ENCODE data around the gene LRRC57.

Gene LRRC57

GRCh38 chr15:42548249-42549031 lies at the start of gene LRRC57, which contains the start of gene HAUS2:
TSS of gene LRRC57 (minus strand) at chr15:42548793. CDS start at chr15:42548434, 359 bp downstream.
TSS of gene HAUS2 (plus strand) at chr15:42548838. CDS start at chr15:42548873, 35 bp downstream.
- H3K4me2 ChIP-seq (ENCODE audit: low read depth, low read length) = peak within 1 kb of the TSS; percentile 89
- TF ChIP-seq CTCF (IDR thresholded peaks at IDR 0.05; ENCODE audit: low read length) (no peak), EZH2 (optimal IDR thresholded peaks at IDR 0.05; ENCODE audit: low read depth, low read length) (no peak), EZH2phosphoT487 (IDR thresholded peaks at IDR 0.05; ENCODE audit: low read length) (no peak)
- H3K9ac ChIP-seq (ENCODE audit: low read length) = peak within 1 kb of the TSS; percentile 96
- H4K20me1 ChIP-seq (ENCODE audit: insufficient read depth, low read length) = peaks cover 5% of the 10 kb centered on the region; the same call in 1 of the 2 replicates
- 0 out of 2 replicates have a peak, but pooled peaks cover 4% of the 10 kb centered on the region for H3K36me3 ChIP-seq (replicated peaks; ENCODE audit: insufficient read depth, low read length)
- peaks cover 26% of the 10 kb centered on the region for H3F3A ChIP-seq (ENCODE audit: insufficient read depth, low read length)
- H2AFZ ChIP-seq (ENCODE audit: low read length) = peak within 1 kb of the TSS; percentile 73
- H3K4me3 ChIP-seq (ENCODE audit: low read length) = peak within 1 kb of the TSS; percentile 88
- DNase-seq = peak; percentile 93
- peaks cover 33% of the 10 kb centered on the region for H3K4me1 ChIP-seq (ENCODE audit: low read length)
- H3K27me3 ChIP-seq (replicated peaks; ENCODE audit: insufficient read depth, low read length) = no peaks in the 10 kb centered on the region
- H3K79me2 ChIP-seq (ENCODE audit: low read length) = peaks cover 75% of the 10 kb centered on the region
- H3K27ac ChIP-seq (ENCODE audit: low read length) = peak within 1 kb of the TSS; percentile 72
- H3K9me2 ChIP-seq (replicated peaks; ENCODE audit: insufficient read depth, low read length) = no peaks in the 10 kb centered on the region
- no peaks in the 10 kb centered on the region for H3K9me3 ChIP-seq (replicated peaks; ENCODE audit: insufficient read depth, low read length)

GRCh38 chr15:42595626-42596240 lies 47.1 kb upstream of the LRRC57 start:
- H3K27ac ChIP-seq (ENCODE audit: low read length) = no peak overlapping the region; the same call in 1 of the 2 replicates
- no peak overlapping the region for H2AFZ ChIP-seq (ENCODE audit: low read length)
- no peaks in the 10 kb centered on the region for H3K27me3 ChIP-seq (replicated peaks; ENCODE audit: insufficient read depth, low read length)
- no peaks in the 10 kb centered on the region for H3K9me3 ChIP-seq (replicated peaks; ENCODE audit: insufficient read depth, low read length)
- no peak overlapping the region for H3K4me2 ChIP-seq (ENCODE audit: low read depth, low read length)
- H3K9ac ChIP-seq (ENCODE audit: low read length) = no peak overlapping the region
- DNase-seq = no peak
- H3K79me2 ChIP-seq (ENCODE audit: low read length) = peaks cover 54% of the 10 kb centered on the region
- H3K9me2 ChIP-seq (replicated peaks; ENCODE audit: insufficient read depth, low read length) = no peaks in the 10 kb centered on the region
- H4K20me1 ChIP-seq (ENCODE audit: insufficient read depth, low read length) = no peaks in the 10 kb centered on the region
- no peaks in the 10 kb centered on the region for H3F3A ChIP-seq (ENCODE audit: insufficient read depth, low read length)
- no peak overlapping the region for H3K4me3 ChIP-seq (ENCODE audit: low read length)
- no peaks in the 10 kb centered on the region for H3K4me1 ChIP-seq (ENCODE audit: low read length)
- H3K36me3 ChIP-seq (replicated peaks; ENCODE audit: insufficient read depth, low read length) = no peaks in the 10 kb centered on the region; the same call in 1 of the 2 replicates
- TF ChIP-seq EZH2 (optimal IDR thresholded peaks at IDR 0.05; ENCODE audit: low read depth, low read length) (no peak), EZH2phosphoT487 (IDR thresholded peaks at IDR 0.05; ENCODE audit: low read length) (no peak), CTCF (IDR thresholded peaks at IDR 0.05; ENCODE audit: low read length) (no peak)

GRCh38 chr15:42594095-42594494 lies 45.5 kb upstream of the LRRC57 start:
- H3K9me2 ChIP-seq (replicated peaks; ENCODE audit: insufficient read depth, low read length) = no peaks in the 10 kb centered on the region
- H3K36me3 ChIP-seq (replicated peaks; ENCODE audit: insufficient read depth, low read length) = no peaks in the 10 kb centered on the region; the same call in 1 of the 2 replicates
- no peaks in the 10 kb centered on the region for H3K9me3 ChIP-seq (replicated peaks; ENCODE audit: insufficient read depth, low read length)
- H3K4me1 ChIP-seq (ENCODE audit: low read length) = no peaks in the 10 kb centered on the region
- no peaks in the 10 kb centered on the region for H3K27me3 ChIP-seq (replicated peaks; ENCODE audit: insufficient read depth, low read length)
- H3K4me3 ChIP-seq (ENCODE audit: low read length) = no peak overlapping the region
- no peak overlapping the region for H3K4me2 ChIP-seq (ENCODE audit: low read depth, low read length)
- H4K20me1 ChIP-seq (ENCODE audit: insufficient read depth, low read length) = no peaks in the 10 kb centered on the region
- no peak overlapping the region for H2AFZ ChIP-seq (ENCODE audit: low read length)
- no peak overlapping the region for H3K9ac ChIP-seq (ENCODE audit: low read length)
- H3K79me2 ChIP-seq (ENCODE audit: low read length) = peaks cover 44% of the 10 kb centered on the region
- no peaks in the 10 kb centered on the region for H3F3A ChIP-seq (ENCODE audit: insufficient read depth, low read length)
- H3K27ac ChIP-seq (ENCODE audit: low read length) = no peak overlapping the region
- DNase-seq = no peak
- TF ChIP-seq EZH2 (optimal IDR thresholded peaks at IDR 0.05; ENCODE audit: low read depth, low read length) = no peak
- no peak for TF ChIP-seq EZH2phosphoT487 (IDR thresholded peaks at IDR 0.05; ENCODE audit: low read length)
- TF ChIP-seq CTCF (IDR thresholded peaks at IDR 0.05; ENCODE audit: low read length) = no peak

All from MM.1S (cell line).